ENCODE measurements around the gene PIK3C2B.

DNA sequence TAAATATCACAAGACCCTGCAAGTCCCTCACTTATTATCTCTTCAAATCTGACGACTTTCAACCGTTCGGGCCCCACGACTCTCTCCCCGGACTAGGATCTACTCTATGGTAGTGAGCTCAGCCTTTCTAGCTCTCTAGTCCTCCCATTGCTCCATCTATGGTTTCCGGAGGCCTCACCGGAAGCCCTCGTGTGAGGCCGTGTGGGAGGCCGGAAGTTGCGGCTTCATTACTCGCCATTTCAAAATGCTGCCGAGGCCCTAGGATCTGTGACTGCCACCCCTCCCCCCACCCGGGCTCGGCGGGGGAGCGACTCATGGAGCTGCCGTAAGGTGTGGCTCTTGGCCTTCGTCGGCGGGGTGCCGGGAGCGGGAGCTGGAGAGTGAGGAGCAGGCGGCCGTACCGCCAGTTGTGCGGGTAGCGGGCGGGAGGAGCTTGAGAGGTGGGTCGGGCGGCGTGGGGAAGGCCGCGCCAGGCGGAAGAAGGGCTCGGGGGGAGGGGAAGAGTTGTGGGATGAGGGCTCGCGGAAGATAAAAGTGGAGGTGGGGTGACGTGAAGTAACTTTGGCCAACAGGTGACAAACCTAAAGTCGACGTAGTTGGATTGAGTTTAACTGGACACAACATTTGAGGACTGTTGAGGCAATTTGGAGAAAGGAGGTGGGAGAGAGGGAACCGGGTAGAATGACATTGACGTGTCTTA lies 21.7 kb upstream of the PIK3C2B start, which contains the start of gene MDM4:
- TF ChIP-seq, protein P1, sequence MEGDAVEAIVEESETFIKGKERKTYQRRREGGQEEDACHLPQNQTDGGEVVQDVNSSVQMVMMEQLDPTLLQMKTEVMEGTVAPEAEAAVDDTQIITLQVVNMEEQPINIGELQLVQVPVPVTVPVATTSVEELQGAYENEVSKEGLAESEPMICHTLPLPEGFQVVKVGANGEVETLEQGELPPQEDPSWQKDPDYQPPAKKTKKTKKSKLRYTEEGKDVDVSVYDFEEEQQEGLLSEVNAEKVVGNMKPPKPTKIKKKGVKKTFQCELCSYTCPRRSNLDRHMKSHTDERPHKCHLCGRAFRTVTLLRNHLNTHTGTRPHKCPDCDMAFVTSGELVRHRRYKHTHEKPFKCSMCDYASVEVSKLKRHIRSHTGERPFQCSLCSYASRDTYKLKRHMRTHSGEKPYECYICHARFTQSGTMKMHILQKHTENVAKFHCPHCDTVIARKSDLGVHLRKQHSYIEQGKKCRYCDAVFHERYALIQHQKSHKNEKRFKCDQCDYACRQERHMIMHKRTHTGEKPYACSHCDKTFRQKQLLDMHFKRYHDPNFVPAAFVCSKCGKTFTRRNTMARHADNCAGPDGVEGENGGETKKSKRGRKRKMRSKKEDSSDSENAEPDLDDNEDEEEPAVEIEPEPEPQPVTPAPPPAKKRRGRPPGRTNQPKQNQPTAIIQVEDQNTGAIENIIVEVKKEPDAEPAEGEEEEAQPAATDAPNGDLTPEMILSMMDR (IDR thresholded peaks at IDR 0.05; ENCODE audit: extremely low read depth in 1 of 2, insufficient read depth in 1 of 2, low read depth in 1 of 2, low read length in 2 of 2), result no peak
- TF ChIP-seq POLR2A (IDR thresholded peaks at IDR 0.05; ENCODE audit: low read depth, low read length), result peak; percentile 15
- peak; percentile 73 for TF ChIP-seq POLR2AphosphoS5 (IDR thresholded peaks at IDR 0.05; ENCODE audit: insufficient read depth, low read depth, low read length)
- TF ChIP-seq, protein P2, sequence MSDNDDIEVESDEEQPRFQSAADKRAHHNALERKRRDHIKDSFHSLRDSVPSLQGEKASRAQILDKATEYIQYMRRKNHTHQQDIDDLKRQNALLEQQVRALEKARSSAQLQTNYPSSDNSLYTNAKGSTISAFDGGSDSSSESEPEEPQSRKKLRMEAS (IDR thresholded peaks at IDR 0.05; ENCODE audit: insufficient read depth, insufficient read length), result peak; percentile 39
- TF ChIP-seq JUN (IDR thresholded peaks at IDR 0.05; ENCODE audit: borderline replicate concordance, insufficient read depth, insufficient read length, low read depth), result no peak
- no peak for TF ChIP-seq EZH2 (IDR thresholded peaks at IDR 0.05; ENCODE audit: borderline replicate concordance, low read depth, low read length, severe bottlenecking)
- peak; percentile 31 for TF ChIP-seq FOS (IDR thresholded peaks at IDR 0.05; ENCODE audit: borderline replicate concordance, insufficient read depth, low read length)
- TF ChIP-seq MYC (IDR thresholded peaks at IDR 0.05; ENCODE audit: low read depth, low read length), result no peak

All from endothelial cell of umbilical vein (primary cell).